HG03095 (cell line): ENCODE data around the gene MAP2K2.

Experiments used
- ATAC-seq: cut with Tn5 transposase; IDR thresholded peaks from one replicate; pipeline ENCODE4 v1.9.1; 2021; ENCODE audit warnings: moderate library complexity; ENCODE audit not compliant: unreplicated experiment

The MAP2K2 gene

DNA sequence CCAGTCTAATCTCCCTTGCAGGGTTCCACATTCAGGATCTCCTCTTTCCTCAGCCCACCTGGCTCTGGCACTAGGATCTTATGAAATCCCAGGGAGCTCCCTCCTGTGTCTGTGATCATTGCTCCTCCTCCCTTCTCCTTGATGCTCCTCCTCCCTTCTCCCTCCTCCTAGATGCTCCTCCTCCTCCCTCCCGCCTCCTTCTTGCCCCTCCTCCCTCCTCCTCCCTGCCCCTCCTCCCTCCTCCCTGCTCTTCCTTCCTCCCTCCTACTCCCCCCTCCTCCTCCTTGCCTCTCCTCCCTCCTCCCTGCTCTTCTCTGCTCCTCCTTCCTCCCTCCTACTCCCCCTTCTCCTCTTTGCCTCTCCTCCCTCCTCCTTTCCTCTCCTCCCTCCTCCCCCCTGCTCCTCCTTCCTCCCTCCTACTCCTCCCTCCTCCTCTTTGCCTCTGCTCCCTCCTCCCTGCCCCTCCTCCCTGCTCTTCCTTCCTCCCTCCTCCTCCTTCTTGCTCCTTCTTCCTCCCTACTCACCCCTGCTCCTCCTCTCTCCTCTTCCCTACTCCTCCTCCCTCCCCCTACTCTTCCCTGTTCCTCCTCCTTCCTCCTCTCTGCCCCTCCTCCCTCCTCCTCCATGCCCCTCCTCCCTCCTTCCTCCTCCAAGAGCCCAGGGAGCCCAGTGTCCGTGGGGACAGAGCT, 42.3 kb downstream of the MAP2K2 start:
- ATAC-seq: no peak

GRCh38 chr19:4080473-4080872, 43.4 kb downstream of the MAP2K2 start:
- ATAC-seq: no peak

DNA sequence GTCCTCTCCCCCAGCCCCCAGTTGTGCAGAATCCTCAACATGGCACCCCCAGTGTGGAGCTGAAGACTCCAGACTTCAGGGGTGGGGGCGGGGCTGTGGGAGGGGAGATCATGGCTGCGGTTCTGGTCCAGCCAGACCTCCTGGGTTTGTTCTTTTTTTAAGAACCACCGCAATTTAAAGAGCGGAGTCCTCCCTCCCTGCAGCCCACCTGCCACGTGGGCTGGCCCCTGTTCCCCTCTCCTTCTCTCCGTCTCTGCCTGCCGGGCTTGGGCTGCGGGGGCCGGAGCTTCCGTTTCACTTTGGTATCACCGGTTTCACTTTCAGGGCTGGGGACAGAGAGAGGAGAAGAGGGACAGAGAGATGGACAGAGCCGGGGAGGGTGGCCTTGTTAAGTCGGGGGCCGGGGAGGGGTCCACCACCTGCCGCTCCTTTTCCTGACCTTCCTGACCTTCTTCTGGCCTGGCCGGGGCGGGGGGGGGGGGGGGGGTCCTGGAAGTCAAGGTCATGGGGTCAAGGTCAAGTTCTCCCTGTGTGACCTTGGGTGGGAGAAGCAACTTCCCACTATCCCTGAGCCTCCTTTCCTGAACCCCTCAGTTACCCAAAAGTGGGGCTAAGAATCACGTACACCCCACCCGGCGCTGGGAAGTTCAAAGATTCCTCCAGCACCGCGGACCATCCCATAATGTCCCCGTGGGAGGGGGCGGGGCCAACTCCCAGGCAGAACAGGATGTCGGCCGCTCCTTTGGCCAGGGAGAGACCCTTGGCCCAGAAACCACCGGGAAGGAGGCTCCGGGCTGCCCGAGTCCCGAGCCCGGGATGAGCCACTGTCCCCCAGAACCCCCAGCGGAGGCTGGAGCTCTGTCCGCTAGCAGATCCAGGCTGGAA, 45.9 kb downstream of the MAP2K2 start:
- ATAC-seq: no peak

DNA sequence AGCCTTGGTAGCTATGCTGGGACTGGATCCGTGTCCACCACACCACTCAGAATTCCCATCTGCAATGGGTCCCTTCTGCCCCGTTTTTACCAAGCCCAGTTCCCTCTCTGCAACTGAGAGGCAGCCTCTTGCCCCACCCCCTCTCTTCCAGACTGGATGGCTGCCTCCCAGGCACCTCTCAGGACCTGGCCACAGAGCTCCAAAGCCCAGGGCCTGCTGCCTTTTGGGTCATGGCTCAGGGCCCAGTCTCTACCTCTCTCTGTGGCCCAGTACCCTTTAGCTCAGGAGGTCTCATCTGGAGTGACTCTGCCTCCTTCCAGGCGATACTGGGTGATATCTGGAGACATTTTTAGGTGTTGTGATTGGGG, 46.9 kb downstream of the MAP2K2 start:
- no peak for ATAC-seq

DNA sequence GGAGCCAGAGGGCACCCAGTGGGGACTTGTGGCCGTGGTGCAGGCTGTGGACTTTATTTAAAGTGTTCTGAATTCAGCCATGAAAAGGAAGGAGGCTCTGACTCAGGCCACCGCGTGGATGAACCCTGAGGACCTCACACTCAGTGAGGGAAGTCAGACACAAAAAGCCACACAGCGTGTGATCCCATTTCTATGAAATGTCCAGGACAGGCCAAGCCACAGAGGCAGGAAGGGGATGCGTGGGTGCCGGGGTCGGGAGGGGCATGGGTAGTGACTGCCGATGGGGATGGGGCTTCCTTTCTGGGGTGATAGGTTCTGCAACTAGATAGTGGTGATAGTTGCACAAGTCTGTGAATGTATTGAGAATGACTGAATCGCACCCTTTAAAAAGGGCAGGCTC, 48.5 kb downstream of the MAP2K2 start:
- ATAC-seq: no peak

DNA sequence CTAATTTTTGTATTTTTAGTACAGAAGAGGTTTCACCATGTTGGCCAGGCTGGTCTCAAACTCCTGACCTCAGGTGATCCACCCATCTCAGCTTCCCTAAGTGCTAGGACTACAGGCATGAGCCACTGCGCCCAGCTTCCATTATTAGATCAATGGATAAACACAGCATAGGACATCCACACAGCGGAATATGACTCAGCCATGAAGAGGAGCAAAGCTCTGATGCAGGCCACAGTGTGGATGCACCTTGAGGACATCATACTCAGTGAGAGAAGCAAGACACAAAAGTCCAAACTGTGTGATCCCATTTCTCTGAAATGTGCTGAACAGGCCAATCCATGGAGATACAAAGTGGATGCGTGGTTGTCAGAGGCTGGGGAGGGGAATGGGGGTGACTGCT, 52.3 kb downstream of the MAP2K2 start:
- ATAC-seq: no peak

GRCh38 chr19:4069331-4069959, 54.5 kb downstream of the MAP2K2 start:
- no peak for ATAC-seq

DNA sequence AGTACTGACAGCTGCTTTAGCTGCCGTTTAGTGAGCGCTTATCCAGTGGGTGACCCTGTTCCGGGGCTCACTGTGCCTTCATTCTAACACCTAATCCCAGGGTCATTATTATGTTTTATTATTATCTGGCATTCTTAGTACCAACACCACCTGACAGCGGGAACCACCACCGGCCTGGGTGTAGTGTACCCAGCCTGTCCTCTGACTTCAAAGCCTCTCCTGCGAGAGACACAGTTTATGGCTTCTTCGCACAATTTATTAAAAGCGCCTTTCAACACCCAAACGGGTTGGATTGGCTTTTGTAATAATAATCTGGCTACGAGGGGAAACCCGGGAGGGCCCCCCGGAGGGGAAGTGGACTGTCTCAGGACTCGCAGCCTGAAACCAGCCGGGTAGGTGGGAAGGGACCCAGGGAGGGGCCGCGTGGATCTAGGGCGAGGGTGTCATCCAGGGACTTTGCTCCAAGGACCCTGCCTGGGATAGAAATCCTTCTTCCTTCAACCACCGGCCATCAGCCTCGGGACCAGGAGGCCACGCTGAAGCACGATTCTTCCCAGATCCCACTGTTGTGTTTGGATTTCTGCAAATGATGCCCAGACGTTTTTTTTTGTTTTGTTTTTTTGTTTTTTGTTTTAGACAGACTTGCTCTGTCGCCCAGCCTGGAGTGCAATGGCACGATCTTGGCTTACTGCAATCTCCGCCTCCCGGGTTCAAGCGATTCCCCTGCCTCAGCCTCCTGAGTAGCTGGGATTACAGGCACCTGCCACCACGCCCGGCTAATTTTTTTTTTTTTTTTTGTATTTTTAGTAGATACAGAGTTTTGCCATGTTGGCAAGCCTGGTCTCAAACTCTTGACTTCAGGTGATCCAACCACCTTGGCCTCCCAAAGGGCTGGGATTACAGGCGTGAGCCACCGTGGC, 55.6 kb downstream of the MAP2K2 start:
- ATAC-seq: no peak

DNA sequence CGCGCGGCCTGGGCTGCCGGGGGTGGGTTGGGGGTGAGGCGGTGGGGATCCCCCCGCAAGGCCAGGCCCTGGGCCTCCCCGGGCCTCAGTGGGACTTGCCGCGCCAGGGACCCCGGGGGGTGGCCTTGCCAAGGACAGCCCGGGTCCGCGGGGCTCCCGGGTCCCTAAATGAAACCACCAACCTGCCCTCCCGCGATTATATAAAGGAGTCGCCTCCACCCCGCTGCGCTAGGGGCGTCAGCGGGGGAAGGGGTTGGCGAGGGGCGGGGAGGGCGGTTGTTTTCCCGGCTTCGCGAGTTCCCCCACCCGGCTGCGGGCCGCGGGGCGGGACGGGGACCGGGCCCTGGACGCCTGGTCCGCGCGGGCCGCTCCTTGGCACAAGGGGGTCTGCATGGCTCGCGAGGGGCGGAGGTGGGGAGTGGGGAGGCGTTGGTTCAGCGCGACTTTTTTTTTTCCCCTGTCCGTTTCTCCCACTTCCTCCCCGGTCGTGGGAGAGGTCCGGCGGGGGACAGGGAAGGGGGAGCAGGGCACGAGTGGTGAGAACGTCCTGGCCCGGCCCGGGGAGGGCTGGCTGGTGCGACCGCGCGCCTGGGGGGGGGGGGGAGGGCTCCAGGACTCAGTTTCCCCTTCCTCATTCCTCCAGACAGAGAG, 56.4 kb downstream of the MAP2K2 start:
- no peak for ATAC-seq

GRCh38 chr19:4066682-4067395, 57.1 kb downstream of the MAP2K2 start, which contains the start of gene ZBTB7A:
ZBTB7A (minus strand) TSS chr19:4066899; CDS start chr19:4055232, 11,667 bp downstream.
- ATAC-seq: no peak

DNA sequence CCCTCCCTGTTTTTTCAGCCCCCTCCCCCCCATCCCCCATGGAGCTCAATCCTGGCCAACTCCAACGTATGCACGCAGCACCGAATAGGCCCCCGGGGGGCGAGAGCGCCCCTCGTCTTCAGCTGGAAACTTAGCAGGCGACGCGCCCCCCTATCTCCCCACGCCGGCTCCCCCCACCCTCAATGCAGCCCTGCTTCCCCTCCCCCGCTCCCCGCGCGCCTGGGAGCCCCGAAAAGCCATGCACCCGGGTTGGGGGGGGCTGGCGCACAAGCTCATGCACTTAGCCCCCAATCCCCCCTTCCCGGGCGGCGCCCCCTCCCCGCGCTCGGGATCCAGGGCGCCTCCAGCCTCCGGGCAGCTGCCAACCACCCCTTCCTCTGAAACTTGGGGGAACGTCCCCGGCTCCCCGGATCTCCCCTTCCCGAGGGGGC, 57.7 kb downstream of the MAP2K2 start:
- ATAC-seq: no peak

DNA sequence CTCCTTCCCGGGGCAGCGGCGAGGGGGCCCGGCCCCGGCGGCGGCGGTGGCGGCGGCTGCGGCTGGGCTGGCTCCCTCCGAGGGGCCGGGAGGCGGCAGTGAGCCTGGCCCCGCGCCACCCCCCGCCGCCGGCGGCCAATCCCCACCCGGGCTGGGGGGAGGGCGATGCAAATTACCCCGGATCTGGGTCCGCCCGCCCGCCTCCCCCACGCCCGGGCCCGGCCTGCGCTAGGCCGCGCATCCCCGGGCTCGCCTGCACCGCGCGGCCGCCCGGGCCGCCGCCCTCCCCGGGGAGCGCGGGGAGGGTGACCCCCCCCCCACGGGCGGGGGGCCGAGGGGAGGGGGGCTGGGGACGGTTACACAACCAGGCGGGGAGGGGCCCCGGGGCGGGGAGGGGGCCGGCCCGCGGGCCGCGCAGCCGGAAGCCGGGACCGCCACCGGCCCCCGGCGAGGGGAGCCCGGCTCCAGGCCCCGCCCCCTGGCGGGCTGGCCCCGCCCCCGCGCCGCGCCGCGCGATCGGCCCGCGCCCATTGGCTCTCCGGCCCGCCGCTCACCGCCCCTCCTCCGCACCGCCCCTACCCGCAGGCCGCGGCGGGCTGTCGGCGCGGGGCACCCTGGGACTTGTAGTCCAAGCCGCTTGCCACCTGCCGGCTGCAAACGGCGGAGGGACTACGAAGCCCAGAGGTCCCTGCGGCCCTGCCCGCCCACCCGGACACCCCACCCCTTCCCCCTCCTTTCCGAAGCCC, 58.3 kb downstream of the MAP2K2 start:
- peak; percentile 63 for ATAC-seq

- ATAC-seq: peak; percentile 4
Measured at GRCh38 chr19:4064496-4065260, 59.2 kb downstream of the MAP2K2 start.

- no peak for ATAC-seq
Measured at GRCh38 chr19:4064149-4064495, 59.8 kb downstream of the MAP2K2 start.

GRCh38 chr19:4063369-4064148, 60.4 kb downstream of the MAP2K2 start:
- no peak for ATAC-seq

DNA sequence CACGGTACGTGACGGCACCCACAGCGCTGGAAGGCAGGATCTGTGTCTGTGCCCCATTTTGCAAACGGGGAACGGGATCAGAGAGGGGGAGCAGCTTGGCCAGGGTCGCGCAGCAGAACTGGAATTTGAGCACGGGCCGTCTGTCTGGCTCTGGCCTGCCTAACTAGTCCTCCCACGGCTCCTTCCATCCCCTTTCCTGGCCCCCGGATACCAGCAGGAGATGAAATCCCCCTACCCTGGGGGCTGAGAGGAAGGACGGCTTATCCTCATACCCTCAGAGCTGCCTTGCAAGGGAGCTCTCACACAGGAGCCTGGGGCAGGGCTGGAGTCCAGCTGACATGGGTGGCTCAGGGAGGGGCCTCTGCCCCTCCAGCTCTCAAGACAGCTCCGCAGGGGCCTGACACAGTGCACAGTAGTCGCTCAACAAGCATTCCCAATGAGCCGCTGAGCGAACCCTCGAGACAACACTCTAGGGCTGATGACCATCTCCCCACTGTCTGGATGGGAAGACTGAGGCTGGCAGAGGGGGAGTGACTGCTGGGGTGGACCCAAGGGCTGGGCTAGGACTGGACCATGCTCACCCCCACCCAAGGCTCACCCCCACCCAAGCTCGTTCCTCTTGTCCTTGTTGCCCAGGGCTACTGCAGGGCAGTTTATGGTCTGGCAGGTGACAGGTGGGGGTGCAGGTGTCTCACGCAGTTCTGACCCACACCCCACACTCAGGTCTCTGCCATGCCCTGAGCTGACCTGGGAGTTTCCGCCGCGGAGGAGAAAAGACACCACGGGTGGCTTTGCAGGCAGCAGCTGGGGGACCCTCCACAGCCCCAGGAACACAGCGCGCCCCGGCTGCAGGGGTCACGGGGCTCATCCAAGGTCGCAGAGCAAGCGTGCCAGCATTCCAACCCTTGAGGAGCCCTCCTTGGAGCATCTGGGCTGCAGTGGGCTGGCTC, 61.2 kb downstream of the MAP2K2 start:
- no peak for ATAC-seq
